NCI-H82 treated with DMSO at 0.1 percent for 48 hours (cell line): ENCODE data around the gene RNF215.
"Not testable (repeated sequence)": the region's sequence is repeated elsewhere in the genome, so short reads cannot be mapped to it uniquely, and the experiment has no call there.

Experiments used
- DNase-seq: peaks from one replicate; lab custom pipeline; 2025; ENCODE audit not compliant: unreplicated experiment; lab: John Stamatoyannopoulos, UW

RNF215 gene

DNA sequence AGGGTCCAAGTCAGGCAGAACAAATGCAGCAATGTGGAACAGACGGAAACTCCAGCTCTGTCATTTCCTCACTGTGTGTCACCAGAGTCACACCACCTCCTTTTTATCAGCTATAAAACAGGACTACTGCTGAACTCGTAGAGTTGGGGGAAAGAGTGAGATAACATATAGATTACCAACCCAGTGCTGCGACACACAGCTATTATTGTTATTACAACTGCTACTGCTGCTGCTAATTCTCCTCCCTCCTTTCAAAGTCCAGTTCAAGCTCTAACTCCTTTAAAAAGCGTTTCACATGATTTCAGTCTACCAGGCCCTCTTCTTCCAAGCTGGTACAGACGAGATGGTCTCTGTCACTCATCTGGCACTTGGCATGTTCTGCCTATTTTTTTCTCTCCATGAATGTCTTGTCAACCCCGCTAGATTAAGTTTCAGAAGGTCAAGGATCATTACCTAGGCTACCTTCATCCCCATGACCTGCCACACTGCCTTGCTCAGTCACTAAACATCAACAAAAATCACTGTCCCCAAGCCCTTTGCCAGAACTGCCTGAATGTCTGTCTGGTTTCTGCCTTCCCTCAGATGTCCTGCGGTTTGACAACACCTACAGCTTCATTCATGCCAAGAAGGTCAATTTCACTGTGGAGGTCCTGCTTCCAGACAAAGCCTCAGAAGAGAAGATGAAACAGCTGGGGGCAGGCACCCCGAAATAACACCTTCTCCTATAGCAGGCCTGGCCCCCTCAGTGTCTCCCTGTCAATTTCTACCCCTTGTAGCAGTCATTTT lies 34.7 kb upstream of the RNF215 start:
- DNase-seq, result no peak

GRCh38 chr22:30420347-30421125 lies 33.3 kb upstream of the RNF215 start:
- DNase-seq, result no peak

DNA sequence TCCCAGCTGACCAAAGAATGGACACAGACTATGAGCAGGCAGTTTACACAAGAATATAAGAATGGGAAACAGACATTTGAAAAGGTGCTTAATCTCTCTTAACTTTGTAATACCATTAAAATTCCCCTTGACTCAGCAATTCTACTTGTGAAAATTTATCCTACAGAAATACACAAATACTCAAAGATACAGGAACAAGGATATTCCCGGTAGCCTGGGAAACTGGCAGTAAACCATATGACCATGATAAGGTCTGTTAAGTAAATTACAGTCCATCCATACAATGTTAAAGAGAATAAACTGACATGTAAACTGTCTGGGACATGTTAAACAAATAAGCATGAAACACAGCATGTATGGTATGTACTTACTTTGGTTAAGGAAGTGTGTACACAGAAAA lies 29.6 kb upstream of the RNF215 start:
- DNase-seq, result no peak

DNA sequence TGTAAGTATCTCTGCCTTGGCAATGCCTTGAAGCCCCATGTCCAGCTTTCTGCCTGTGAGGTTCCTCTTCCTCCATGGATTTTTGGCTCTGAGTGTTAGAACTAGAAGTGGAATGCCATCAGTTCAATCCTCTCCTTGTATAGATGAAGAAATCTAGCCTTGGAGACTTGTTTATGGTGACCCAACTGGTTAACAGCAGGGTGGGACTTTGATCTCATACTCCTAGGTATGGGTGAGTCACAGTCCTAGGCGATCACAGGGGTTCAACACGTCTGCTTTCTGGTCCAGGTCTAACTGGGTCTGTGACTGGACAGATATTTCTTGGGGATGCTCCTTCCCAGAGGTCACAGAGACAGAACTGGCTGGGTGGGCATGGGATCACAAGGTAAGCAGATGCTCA lies 29.2 kb upstream of the RNF215 start:
- DNase-seq, result no peak

- DNase-seq, result no peak
Measured at GRCh38 chr22:30414525-30415047, 27.4 kb upstream of the RNF215 start.

- DNase-seq, result no peak
Measured at GRCh38 chr22:30413745-30414524, 26.7 kb upstream of the RNF215 start.

GRCh38 chr22:30413001-30413400 lies 25.8 kb upstream of the RNF215 start:
- no peak for DNase-seq

GRCh38 chr22:30411780-30412179 lies 24.6 kb upstream of the RNF215 start:
- DNase-seq, result no peak

DNA sequence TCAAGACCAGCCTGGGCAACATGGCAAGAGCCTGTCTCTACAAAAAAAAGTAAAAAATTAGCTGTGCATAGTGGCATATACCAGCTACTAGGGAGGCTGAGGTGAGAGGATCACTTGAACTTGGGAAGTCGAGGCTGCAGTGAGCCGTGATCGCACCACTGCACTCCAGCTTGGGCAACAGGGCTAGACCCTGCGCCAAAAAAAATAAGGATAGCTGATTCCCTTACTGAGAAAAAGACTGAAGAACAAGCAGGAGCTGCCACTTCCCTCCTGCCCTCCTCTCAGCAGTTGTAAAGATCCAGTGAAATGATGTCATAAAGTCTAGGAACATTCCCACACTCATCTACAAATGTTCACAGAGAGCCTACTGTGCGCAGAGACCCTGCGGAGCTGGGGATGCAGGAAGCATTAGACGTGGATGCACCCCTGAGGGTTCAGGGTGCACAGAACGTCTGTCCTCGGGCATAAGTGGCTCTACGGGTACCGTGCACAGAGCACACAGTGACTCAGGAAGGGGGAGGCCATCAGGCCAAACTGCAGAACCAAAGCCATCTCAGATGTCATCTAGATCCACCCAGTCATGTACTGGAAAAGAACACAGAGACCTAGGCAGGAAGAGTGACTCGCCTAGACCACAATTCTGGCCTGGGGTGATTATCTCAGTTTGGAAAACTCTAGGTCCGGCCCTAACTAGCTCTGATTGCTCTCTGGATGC lies 21.3 kb upstream of the RNF215 start:
- DNase-seq, result no peak

- no peak for DNase-seq
Measured at GRCh38 chr22:30406400-30406799, 19.2 kb upstream of the RNF215 start.

GRCh38 chr22:30405731-30406130 lies 18.5 kb upstream of the RNF215 start:
- DNase-seq, result no peak

GRCh38 chr22:30404307-30404706 lies 17.1 kb upstream of the RNF215 start:
- no peak for DNase-seq

DNA sequence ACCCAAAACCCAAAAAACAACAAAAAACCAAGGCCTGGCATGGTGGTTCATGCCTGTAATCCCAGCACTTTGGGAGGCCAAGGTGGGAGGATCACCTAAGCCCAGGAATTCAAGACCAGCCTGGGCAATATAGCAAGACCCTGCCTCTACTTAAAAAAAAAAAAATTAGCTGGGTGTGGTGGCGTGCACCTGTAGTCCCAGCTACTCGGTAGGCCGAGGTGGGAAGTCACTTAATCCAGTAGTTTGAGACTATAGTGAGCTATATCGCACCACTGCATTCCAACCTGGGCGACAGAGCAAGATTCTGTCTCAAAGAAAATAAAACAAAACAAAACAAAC lies 15.5 kb upstream of the RNF215 start:
- DNase-seq, result not testable (repeated sequence)

DNA sequence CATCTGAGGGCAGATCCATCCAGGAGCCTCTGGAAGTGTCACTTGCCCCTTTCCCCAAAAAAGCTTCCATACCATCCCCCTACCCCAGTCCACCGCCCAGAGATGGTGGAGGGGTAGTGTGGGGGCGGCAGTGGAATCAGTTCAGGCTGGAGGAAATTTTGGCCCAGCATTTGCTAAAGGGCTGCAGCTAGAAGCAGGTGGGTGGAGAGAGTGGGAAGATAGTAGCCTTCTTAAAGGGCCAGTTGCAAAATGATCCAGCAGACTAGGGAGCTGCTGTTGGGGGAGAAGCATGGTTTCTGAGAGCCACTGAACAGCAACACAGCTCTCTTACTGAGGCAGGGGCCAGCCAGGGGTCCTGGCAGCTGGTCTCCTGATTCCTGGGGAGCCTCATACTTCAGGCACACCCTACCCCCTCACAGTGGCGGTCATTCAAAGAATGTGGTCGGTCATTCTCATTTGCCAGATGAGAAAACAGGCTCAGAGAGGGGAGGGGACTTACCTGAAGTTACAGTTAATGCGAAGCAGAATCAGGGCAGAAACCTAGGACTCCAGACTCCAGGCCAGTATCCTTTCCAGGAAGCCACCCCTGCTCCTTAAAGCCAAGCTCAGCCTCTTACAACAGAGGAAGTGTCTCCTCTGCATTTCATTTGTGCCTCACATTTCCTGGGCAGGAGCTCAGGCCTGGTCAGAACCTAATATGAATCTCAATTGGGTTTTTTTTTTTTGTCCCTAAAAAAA lies 15.0 kb upstream of the RNF215 start:
- DNase-seq, result no peak

- not testable (repeated sequence) for DNase-seq
Measured at GRCh38 chr22:30401024-30401423, 13.8 kb upstream of the RNF215 start.

GRCh38 chr22:30400159-30400558 lies 12.9 kb upstream of the RNF215 start:
- no peak for DNase-seq

- DNase-seq, result no peak
Measured at GRCh38 chr22:30399718-30400117, 12.5 kb upstream of the RNF215 start.

DNA sequence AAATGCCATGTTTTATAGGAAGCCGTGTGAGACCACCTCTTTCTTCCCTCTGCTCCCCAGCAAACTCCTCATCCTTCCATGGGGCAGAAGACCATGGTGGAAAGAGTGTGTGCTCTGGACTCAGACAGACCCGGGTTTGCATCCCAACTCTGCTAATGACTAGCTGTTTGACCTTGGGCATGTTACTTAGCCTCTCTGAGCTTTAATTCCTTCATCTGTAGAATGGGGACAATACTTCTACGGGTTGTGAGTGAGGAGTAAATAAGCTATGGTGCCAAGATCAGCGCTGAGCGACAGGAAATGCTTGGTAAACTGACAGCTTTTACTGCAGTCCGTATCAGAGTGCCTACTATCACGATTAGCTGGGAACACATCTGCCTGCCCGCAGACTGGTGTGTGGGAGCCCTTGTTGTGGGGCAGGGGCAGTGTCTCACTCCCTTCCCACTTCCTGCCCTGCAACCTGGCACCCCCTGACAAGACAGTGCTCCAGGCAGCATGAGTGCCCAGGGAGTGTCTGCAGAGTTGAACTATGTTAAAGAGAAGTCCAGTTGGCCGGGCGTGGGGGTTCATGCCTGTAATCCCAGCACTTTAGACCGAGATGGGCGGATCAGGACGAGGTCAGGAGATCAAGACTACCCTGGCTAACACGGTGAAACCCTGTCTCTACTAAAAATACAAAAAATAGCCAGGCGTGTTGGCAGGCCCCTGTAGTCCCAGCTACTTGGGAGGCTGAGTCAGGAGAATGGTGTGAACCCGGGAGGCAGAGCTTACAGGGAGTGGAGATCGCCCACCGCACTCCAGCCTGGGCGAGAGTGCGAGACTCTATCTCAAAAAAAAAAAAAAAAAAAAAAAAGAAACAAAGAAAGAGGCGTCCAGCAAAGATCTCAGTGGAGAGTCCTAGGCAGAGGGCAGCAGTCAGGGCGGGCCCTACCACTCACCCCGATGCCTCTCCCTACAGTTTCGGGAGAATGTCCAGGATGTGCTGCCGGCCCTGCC lies 11.8 kb upstream of the RNF215 start:
- no peak for DNase-seq
